ENCODE data around the gene TXN2. TPM values are rescaled to one million over a fixed set of nuclear protein-coding genes. Genes with fewer than 3 reads are reported as not detected.

TXN2 gene
- total RNA-seq, 1 donor from 2014 or later = 16.2 TPM

GRCh38 chr22:36464715-36465231 is 16.7 kb downstream of the TXN2 start:
- Histone ChIP-seq H3K27ac (peak overlapping the region; percentile 96 to 97), H3K4me1 (peaks cover 41 to 84% of the 10 kb centered on the region in 2 donors), H3K36me3 (no peaks in the 10 kb centered on the region), H3K4me3 (no peak overlapping the region), H3K27me3 (no peaks in the 10 kb centered on the region), H3K9me3 (no peaks in the 10 kb centered on the region)
- no peak for DNase-seq (ENCODE audit: low spot score in 2 of 2)
- intact Hi-C loops (cut with DNase I) = no loop called here
- TF ChIP-seq, protein P1, sequence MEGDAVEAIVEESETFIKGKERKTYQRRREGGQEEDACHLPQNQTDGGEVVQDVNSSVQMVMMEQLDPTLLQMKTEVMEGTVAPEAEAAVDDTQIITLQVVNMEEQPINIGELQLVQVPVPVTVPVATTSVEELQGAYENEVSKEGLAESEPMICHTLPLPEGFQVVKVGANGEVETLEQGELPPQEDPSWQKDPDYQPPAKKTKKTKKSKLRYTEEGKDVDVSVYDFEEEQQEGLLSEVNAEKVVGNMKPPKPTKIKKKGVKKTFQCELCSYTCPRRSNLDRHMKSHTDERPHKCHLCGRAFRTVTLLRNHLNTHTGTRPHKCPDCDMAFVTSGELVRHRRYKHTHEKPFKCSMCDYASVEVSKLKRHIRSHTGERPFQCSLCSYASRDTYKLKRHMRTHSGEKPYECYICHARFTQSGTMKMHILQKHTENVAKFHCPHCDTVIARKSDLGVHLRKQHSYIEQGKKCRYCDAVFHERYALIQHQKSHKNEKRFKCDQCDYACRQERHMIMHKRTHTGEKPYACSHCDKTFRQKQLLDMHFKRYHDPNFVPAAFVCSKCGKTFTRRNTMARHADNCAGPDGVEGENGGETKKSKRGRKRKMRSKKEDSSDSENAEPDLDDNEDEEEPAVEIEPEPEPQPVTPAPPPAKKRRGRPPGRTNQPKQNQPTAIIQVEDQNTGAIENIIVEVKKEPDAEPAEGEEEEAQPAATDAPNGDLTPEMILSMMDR (IDR thresholded peaks at IDR 0.05) = no peak

- H3K27me3 ChIP-seq = no peaks in the 10 kb centered on the region
- DNase-seq (ENCODE audit: low spot score in 2 of 2) = peak in 1 of 2 donors; percentile 83
- intact Hi-C loops (cut with DNase I) = loop anchor here (2.0 kb wide), 1 partner anchor 77 kb away; the partner anchor contains the start of gene MYH9
- no peaks in the 10 kb centered on the region for H3K36me3 ChIP-seq
- H3K27ac ChIP-seq = peak overlapping the region; percentile 96 to 97
- H3K4me3 ChIP-seq = no peak overlapping the region
- no peaks in the 10 kb centered on the region for H3K9me3 ChIP-seq
- peaks cover 37 to 74% of the 10 kb centered on the region in 2 donors for H3K4me1 ChIP-seq
- TF ChIP-seq, protein P1 (IDR thresholded peaks at IDR 0.05) = no peak
Measured at GRCh38 chr22:36463783-36464184, 17.7 kb downstream of the TXN2 start.

GRCh38 chr22:36461665-36462649 is 19.5 kb downstream of the TXN2 start:
- Histone ChIP-seq H3K4me1 (peaks cover 30 to 67% of the 10 kb centered on the region in 2 donors), H3K27ac (peak overlapping the region; percentile 96 to 97), H3K36me3 (no peaks in the 10 kb centered on the region), H3K4me3 (no peak overlapping the region), H3K27me3 (no peaks in the 10 kb centered on the region), H3K9me3 (no peaks in the 10 kb centered on the region)
- TF ChIP-seq, protein P1 (IDR thresholded peaks at IDR 0.05) = no peak
- intact Hi-C loops (cut with DNase I) = loop anchor here (2.0 kb wide), 1 partner anchor 75 kb away; the partner anchor contains the start of gene MYH9
- peak in 1 of 2 donors; percentile 95 for DNase-seq (ENCODE audit: low spot score in 2 of 2)

DNA sequence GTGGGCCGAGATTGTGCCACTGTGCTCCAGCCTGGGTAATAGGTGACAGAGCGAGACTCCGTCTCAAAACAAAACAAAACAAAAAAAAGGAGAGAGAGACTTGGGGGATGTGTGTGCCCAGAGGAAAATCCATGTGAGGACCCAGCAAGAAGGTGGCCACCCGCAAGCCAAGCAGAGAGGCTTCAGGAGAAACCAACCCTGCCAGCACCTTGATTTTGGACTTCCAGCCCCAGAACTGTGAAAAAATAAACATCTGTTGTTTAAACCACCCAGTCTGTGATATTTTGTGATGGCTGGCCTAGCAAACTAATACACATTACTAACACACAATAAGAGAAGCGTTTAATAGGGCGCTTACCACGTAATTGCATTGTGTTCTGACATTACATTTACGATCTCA is 21.2 kb downstream of the TXN2 start:
- H3K4me3 ChIP-seq = no peak overlapping the region
- H3K9me3 ChIP-seq = no peaks in the 10 kb centered on the region
- H3K36me3 ChIP-seq = no peaks in the 10 kb centered on the region
- H3K27me3 ChIP-seq = no peaks in the 10 kb centered on the region
- H3K4me1 ChIP-seq = peaks cover 26 to 58% of the 10 kb centered on the region in 2 donors
- TF ChIP-seq, protein P1 (IDR thresholded peaks at IDR 0.05) = no peak
- peak overlapping the region; percentile 96 to 97 for H3K27ac ChIP-seq
- intact Hi-C loops (cut with DNase I) = no loop called here
- no peak for DNase-seq (ENCODE audit: low spot score in 2 of 2)

DNA sequence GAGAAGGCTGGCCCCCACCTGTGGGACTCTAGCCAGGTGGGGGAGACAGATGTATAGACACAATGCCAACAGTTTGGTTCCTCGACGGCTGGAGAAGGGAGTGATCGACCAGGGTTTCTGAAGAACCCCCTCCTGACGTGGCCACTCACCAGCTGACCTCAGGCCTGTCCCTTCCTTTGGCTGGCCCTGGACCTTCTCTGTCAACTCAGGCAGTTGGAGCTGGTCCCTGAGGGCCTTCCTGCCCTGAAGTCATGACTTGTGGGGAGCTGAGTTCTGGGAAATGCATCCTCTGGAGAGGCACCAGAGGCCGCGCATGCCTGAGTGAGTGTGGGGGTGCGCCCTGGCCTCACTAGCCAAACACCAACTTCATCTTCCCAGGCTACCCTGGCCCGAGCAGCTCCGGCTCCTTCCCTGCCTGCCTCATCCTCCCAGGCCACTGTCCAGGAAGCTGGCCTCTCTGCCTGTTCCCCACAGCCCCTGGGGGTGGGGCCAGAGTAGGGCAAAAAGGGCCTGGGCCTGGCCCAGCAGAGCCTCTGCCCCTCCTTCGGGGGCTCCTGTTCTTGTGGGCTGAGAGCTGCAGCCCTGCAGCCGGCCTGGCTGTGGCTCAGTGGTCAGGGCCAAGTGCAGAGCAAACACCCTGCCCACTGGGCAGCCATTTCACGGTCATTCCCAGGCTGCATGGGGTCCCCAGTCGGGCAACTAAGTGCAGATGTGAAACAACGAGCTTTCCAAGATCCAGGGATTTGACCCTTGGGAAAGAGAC is 23.6 kb downstream of the TXN2 start:
- peak in 1 of 2 donors; percentile 87 for DNase-seq (ENCODE audit: low spot score in 2 of 2)
- peaks cover 17 to 45% of the 10 kb centered on the region in 2 donors for H3K4me1 ChIP-seq
- H3K4me3 ChIP-seq = no peak overlapping the region
- no peaks in the 10 kb centered on the region for H3K9me3 ChIP-seq
- no peaks in the 10 kb centered on the region for H3K27me3 ChIP-seq
- intact Hi-C loops (cut with DNase I) = no loop called here
- H3K27ac ChIP-seq = peak overlapping the region; percentile 94 to 98
- no peaks in the 10 kb centered on the region for H3K36me3 ChIP-seq
- TF ChIP-seq, protein P1 (IDR thresholded peaks at IDR 0.05) = no peak

All from ascending aorta (tissue), 2 donors.